Limb (tissue), 2 donors: Measurements from ENCODE around the gene MARK1.

ENCODE experiments used
- DNase-seq, 2 donors: peaks; one replicate each; pipeline ENCODE4 v3.0.0-alpha.2; 2016; ENCODE audit errors: extremely low spot score in 2 of 2

The MARK1 gene

DNA sequence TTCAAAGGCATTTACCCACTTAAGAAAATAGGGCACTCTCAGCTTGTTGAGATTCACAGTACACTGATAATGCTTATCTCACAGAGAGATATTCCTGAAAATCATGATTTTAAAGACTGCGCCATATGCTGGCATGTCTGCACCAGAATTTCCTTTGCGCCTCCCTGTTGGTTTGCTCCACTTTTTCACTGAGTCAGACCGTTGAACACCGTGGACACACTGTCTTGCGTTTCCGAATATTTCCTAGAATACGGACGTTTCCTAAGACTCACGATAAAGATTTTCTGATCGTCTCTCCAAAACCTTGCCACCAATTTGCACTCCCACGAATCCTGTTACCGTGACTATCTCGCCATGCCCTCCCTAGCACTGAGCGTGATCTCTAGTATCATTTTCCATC is 161.7 kb downstream of the MARK1 start:
- no peak for DNase-seq

- DNase-seq, result peak; percentile 24 to 87
These were observed 162.5 kb downstream of the MARK1 start, which contains the start of gene C1orf115 for GRCh38 chr1:220690140-220691052. Gene C1orf115 (plus strand): TSS chr1:220690363. CDS start chr1:220690403, 40 bp downstream.

DNA sequence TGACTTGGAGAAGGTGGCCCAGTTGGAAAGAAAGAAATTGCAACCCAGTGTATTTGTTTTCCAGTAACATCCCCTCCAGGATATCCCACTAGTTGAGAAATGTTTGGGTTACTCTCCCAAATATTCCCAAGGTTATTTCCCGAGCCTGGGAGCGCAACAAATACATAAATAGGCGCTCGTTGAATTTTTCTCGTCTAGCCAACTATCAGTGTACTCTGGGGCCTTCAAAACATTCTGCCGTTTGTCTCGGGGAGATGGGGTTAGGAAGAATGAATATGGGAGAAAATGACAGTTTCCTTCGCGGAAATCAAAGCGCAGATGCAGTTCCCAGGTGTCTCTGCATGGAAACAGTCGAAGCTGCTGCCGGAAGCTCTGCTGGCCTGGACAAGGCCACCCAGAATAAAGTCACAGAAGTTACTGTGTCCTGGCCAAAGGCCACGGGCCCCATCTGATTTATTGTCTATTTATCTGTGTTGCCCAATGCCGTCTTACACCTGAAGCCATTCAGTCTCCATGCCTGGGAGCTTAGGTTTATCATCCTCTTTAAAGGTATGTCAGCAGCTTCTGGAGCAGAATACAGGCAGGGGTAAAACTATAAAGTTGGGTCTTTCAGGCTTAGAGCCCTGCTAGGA is 163.2 kb downstream of the MARK1 start:
- DNase-seq, result no peak

- DNase-seq, result no peak
These were observed 164.7 kb downstream of the MARK1 start for GRCh38 chr1:220692436-220693228.

- no peak for DNase-seq
These were observed 167.0 kb downstream of the MARK1 start for GRCh38 chr1:220694866-220695382.

GRCh38 chr1:220695426-220695825 is 167.5 kb downstream of the MARK1 start:
- no peak for DNase-seq

DNA sequence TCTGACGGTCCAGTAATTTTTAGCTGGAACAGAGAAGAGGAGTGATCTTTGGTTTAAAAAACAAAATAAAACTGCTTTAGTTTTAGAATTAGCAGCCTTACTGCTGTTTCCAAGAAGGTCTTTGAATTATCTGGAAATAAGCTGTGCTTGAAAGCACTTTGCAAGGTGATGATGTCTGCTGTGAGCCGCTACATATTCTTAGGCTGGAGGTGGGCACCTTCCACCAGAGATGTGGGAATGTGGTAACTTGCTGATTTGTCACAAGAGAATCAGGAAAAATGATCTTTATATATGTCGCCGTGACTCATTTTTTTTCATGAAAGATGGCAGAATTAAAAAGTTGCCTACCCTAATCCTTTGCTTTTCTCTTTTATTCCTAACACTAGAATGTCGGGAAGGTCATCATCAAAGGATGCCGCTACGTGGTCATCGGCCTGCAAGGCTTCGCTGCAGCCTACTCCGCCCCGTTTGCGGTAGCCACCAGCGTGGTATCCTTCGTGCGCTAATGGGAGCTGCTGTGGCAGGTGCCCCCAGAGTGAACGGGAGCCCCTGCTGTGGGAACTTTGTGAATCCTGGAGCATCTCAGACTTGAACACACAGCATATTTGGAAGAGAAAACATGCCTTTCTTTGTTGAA is 168.4 kb downstream of the MARK1 start:
- DNase-seq, result no peak

- DNase-seq, result no peak
These were observed 168.9 kb downstream of the MARK1 start for GRCh38 chr1:220696863-220697231.

- DNase-seq, result no peak
These were observed 169.4 kb downstream of the MARK1 start for GRCh38 chr1:220697326-220697725.

GRCh38 chr1:220698607-220699016 is 170.7 kb downstream of the MARK1 start:
- DNase-seq, result no peak

DNA sequence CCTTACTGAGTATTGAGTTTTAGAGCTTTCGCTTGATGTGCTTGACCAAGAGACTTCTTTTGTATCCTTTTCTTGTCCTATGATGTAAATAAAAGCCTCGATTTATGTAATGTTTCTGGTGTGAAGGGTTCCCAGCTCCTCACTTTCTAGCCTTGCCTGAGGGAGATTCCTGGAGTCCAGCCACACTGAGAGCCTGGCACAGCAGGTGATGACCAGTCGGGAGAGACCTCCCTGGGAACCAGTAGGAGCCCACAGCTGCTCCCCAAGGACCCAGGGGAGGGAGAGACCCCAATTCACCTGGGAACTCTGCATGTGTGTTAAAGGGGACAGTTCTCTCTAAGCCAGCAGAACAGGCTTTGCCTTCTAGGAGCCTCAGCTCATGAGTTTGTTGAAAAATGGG is 171.1 kb downstream of the MARK1 start:
- DNase-seq, result no peak

- DNase-seq, result peak in 1 of 2 donors; percentile 22
These were observed 172.7 kb downstream of the MARK1 start for GRCh38 chr1:220700556-220701179.

DNA sequence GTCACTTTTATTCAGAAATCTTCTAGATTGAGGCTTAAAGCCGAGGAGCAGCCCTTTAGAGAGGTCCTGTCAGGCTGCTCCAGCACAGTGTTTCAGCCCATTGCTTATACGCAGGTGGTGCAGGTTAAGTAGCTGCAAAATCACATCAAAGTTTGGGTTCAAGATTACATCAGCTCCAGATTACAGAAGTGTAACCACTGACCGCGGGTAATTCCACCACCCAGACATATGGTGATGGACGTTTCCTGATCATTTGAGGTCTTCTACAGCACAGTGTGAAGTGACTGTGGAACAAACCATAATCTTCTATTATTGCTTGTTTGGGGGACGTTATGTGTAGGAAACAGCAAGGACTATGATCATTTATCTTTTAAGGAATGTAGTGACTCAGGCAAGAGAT is 174.0 kb downstream of the MARK1 start:
- DNase-seq, result no peak

- no peak for DNase-seq
These were observed 174.9 kb downstream of the MARK1 start for GRCh38 chr1:220702733-220703270.

DNA sequence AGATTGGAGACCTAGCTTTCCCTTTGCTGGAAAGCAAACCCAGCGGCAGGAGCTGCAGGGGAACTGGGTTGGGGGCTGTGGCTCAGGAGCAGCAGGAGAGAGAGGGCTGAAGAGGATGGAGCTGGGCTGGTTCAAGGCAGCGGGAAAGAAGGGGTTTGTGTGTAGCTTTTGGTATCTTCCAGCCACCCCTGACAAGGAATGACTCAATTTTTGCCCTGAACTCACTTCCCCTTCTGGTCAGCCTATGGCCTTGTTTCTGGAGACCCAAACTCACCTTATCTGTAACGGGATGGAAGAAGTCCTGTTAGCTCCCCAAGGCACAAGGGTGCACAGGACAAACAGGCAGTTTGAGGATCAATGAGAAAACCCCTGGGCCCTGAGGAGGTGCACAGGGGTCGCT is 175.4 kb downstream of the MARK1 start:
- DNase-seq, result no peak

GRCh38 chr1:220705782-220706181 is 177.8 kb downstream of the MARK1 start:
- DNase-seq, result no peak

GRCh38 chr1:220706480-220706879 is 178.5 kb downstream of the MARK1 start:
- DNase-seq, result no peak

GRCh38 chr1:220707160-220707559 is 179.2 kb downstream of the MARK1 start:
- no peak for DNase-seq

DNA sequence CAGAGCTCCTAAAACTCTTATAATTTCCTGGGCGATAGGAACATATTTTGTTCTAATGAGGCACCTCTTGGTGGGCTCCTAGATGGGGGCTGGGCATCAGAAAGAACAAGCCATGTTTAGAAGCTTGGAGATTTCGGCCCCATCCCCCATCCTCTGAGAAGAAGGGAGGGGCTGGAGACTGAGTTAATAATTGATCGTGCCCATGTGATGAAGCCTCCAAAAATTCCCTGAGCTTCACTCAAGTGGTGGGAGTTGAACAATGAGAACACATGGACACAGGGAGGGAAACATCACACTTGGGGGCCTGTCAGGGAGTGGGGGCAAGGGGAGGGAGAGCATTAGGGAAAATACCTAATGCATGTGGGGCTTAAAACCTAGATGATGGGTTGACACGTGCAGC is 180.3 kb downstream of the MARK1 start:
- DNase-seq, result no peak
